GM19467 (cell line): ENCODE data around the gene SREK1.
"Not testable (repeated sequence)": the region's sequence is repeated elsewhere in the genome, so short reads cannot be mapped to it uniquely, and the experiment has no call there.

Experiments
- ATAC-seq: cut with Tn5 transposase; IDR thresholded peaks from one replicate; pipeline ENCODE4 v1.9.1; 2021; ENCODE audit warnings: mild to moderate bottlenecking, moderate library complexity; ENCODE audit not compliant: unreplicated experiment

SREK1 gene

GRCh38 chr5:66213533-66213932 lies 69.4 kb downstream of the SREK1 start:
- ATAC-seq = no peak

- no peak for ATAC-seq
Measured at GRCh38 chr5:66222455-66222854, 78.4 kb downstream of the SREK1 start.

DNA sequence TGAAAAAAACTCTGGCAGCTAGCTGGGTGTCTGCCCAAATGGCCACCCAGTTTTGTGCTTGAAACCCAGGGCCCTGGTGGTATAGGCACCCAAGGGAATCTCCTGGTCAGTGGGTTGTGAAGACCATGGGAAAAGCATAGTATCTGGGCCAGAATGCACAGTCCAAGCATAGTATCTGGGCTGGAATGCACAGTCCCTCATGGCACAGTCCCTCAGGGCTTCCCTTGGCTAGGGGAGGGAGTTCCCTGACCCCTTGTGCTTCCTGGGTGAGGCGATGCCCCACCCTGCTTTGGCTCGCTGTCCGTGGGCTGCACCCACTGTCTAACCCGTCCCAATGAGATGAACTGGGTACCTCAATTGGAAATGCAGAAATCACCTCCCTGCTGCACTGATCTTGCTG lies 78.8 kb downstream of the SREK1 start:
- not testable (repeated sequence) for ATAC-seq

- ATAC-seq = no peak
Measured at GRCh38 chr5:66223637-66224036, 79.5 kb downstream of the SREK1 start.

GRCh38 chr5:66224274-66224673 lies 80.2 kb downstream of the SREK1 start:
- ATAC-seq = no peak

DNA sequence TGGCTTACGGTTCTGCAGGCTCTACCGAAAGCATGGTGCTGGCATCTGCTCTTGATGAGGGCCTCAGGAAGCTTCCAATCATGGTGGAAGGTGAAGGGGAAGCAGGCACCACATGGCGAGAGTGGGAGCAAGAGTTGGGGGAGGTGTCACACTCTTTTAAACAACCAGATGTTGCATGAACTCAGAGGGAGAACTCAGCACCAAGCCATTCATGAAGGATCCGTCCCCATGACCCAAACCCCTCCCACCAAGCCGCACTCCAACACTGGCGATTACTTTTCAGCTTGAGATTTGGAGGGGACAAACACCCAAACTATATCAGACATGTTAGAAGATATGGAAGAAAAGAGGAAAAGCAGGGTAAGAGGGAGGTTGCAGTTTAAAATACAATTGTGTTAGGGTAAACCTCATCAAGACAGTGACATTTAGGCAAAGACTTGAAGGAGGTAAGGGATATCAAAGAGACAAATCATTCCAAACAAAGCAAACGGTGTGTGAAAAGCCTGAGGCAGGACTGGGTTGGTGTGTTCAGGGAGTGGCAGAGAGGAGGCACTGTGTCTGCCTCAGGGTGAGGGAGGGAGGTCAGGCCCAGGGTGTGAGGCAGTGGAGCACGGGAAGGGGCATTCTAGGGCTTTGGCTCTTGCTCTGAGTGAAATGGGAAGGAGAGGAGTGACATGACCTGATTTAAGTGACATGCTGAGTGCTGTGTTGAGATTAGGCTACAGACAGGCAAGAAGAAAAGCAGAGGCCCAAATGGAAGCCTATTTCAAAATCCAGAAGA lies 80.9 kb downstream of the SREK1 start:
- no peak for ATAC-seq

DNA sequence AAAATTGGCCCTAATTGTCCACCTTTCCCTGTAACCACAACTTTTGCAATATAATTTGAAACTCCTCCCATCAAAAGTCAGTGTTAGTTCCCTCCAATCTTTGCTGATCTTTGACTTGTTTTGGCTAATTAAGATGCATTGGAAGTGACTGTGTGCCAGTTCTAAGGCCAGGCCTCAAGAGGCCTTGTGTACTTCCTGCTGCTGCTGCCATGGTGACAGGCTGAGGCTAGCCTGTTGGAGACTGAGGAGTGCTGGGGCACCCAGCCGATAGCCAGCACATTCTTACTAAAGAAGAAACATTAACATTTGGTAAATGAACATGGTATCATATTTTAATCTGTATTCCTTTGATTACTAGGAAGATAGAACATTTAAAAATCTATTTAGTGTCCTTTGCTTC lies 86.5 kb downstream of the SREK1 start:
- ATAC-seq = no peak

GRCh38 chr5:66231508-66231907 lies 87.4 kb downstream of the SREK1 start:
- ATAC-seq = no peak

- ATAC-seq = no peak
Measured at GRCh38 chr5:66232275-66232674, 88.2 kb downstream of the SREK1 start.

- no peak for ATAC-seq
Measured at GRCh38 chr5:66232706-66233445, 88.8 kb downstream of the SREK1 start.
